NB4 (cell line): ENCODE results near the gene UROC1.

Experiments used
- MYC ChIP-seq: IDR thresholded peaks from 2 replicates; pipeline ENCODE4 v1.6.1; 2011; ENCODE audit warnings: low read depth, low read length
- POLR2A ChIP-seq: IDR thresholded peaks from 2 replicates; pipeline ENCODE4 v1.6.1; 2011; ENCODE audit warnings: mild to moderate bottlenecking; ENCODE audit not compliant: insufficient read length; ENCODE audit errors: extremely low read depth
- TF ChIP-seq, protein P1 (sequence below): IDR thresholded peaks from one replicate; pipeline ENCODE4 v1.5.1; 2012; ENCODE audit warnings: low read depth, low read length

GRCh38 chr3:126448893-126449180, 68.7 kb downstream of the UROC1 start:
- TF ChIP-seq, protein P1, sequence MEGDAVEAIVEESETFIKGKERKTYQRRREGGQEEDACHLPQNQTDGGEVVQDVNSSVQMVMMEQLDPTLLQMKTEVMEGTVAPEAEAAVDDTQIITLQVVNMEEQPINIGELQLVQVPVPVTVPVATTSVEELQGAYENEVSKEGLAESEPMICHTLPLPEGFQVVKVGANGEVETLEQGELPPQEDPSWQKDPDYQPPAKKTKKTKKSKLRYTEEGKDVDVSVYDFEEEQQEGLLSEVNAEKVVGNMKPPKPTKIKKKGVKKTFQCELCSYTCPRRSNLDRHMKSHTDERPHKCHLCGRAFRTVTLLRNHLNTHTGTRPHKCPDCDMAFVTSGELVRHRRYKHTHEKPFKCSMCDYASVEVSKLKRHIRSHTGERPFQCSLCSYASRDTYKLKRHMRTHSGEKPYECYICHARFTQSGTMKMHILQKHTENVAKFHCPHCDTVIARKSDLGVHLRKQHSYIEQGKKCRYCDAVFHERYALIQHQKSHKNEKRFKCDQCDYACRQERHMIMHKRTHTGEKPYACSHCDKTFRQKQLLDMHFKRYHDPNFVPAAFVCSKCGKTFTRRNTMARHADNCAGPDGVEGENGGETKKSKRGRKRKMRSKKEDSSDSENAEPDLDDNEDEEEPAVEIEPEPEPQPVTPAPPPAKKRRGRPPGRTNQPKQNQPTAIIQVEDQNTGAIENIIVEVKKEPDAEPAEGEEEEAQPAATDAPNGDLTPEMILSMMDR, result no peak
- TF ChIP-seq POLR2A (no peak), MYC (no peak)
